Stimulated activated CD4-positive, alpha-beta T cell treated with anti-CD3 and anti-CD28 coated beads, TNF-alpha, amount 100 ng/mL, for 48 hours (primary cell): Measurements from ENCODE around the gene PTPRD.
"Not testable (repeated sequence)": the region's sequence is repeated elsewhere in the genome, so short reads cannot be mapped to it uniquely, and the experiment has no call there.

Source experiments
- DNase-seq, 3 donors: peaks; one replicate each; pipeline ENCODE4 v3.0.0-alpha.2; 2020; ENCODE audit warnings: low read depth in 3 of 3

The PTPRD gene

GRCh38 chr9:9016597-9016996 lies 1596.2 kb downstream of the PTPRD start:
- DNase-seq: no peak

DNA sequence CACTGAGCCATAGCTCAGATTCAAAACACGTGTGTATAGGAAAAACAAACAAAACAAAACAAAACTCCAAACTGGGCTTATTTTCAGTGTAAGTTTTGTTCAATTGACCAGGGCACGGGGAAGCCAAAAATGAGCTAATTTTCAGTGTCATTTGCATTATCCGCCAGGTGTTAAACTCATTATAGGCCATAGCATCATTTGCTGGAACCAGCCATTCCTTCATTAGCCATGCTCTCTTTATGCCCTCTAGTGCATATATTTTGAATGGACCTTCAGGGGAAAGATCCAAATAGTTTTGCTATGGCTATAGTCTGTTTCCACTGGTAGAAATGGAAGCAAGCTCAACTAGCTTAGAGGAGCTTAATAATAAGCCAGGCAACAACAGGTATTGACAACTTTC lies 1608.0 kb downstream of the PTPRD start:
- no peak for DNase-seq

GRCh38 chr9:9002826-9003583 lies 1609.8 kb downstream of the PTPRD start:
- no peak for DNase-seq

DNA sequence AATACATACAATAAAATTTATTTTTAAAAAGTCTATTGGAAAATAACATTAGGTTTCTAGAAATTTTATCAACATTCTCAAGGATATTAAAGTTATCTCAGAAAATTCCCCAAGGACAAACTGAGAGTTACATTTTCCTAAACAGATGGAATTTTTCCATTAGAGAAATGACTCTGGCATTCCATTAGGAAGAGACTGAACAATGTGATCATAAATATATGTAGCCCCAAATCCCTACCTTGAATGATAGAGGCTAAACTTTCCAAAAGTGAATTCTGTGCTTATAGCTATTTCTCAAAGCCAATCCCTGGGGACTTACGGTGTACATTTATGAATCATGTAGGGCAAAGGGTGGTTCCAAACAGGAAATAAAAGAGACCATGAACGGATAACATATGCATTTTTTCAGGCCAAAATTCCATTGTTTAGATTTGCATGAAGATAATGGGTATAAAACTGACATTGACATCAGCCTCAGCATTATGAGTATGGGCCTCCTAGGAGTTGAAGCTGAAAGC lies 1632.2 kb downstream of the PTPRD start:
- DNase-seq: no peak

GRCh38 chr9:8978334-8978733 lies 1634.5 kb downstream of the PTPRD start:
- DNase-seq: no peak

DNA sequence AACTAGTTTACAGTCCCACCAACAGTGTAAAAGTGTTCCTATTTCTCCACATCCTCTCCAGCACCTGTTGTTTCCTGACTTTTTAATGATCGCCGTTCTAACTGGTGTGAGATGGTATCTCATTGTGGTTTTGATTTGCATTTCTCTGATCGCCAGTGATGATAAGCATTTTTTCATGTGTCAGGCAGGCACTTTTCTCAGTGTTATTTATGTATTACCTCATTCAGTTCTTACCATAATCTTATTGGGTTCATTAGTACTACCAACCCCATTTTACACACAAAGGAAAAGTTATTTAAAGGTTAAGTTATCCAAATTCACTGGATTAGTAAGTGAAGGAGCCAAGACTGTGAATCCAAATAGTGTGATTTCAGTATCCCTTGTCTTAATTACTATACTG lies 1644.5 kb downstream of the PTPRD start:
- not testable (repeated sequence) for DNase-seq

- DNase-seq: no peak
Measured at GRCh38 chr9:8963885-8964284, 1648.9 kb downstream of the PTPRD start.

DNA sequence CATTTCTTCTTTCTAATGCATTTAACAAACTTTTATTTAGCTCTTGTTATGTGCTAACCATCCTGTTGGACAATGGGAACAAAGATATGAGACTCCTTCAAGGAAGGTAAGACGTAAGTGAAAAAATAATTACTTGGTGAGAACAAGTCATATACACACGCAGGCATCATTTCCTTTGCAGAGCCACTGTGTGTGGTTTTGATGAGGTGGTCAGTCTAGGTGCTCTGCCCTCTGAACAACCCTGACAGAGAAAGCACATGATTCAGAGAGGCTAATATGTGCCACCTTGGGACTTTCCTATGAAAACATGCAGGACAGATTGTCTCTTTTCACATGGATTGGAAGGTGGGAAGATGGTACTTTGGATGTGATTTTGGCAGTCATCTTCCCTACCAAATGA lies 1650.7 kb downstream of the PTPRD start:
- DNase-seq: no peak

DNA sequence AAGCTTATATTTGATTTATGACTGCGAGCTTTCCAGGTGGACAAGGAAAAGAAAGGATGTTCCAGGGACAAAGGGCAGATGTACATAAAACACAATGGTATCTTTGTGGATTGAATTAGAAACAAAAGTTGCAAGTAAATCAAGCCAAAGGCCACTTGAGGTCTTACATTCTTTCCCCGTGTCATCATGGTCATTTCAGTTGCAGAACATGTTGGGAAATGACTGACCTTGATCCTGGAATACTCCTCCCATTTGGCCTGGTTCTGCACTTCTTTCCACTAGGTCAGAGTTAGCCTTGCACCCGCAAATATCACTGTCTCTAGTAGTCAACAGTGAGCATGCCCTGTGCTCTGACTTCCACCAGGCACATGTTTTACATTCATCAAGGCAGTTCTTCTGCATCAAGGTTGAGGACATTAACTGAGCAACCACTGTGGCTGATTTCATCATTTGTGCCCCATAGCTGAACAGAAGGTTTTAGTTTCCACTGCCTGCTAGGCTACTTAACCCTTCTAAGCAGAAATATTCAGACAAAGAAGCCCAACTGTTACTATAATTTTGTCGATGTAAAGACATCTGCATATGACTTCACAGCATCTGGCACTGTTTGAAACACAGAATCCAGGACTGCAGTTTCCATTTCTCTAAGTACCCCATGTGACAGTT lies 1651.5 kb downstream of the PTPRD start:
- no peak for DNase-seq

DNA sequence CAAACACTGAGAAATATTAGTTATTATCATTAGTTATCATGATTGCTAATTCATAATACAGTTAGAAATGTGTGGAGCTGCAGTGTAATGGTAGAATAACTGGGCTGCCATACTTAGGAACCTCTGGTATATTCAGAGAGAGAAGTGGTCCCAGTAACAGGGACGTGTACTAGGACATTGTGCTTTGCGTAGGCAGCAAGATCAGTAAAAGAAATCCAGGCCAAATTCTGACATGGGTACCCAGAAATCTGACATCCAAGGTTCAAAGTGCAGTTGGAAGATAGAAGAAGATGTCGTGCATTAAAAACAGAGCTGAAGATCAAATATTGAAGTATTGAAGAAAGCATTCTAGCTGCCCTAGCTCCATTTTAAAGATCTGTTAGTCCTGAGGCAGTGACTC lies 1652.5 kb downstream of the PTPRD start:
- DNase-seq: no peak

DNA sequence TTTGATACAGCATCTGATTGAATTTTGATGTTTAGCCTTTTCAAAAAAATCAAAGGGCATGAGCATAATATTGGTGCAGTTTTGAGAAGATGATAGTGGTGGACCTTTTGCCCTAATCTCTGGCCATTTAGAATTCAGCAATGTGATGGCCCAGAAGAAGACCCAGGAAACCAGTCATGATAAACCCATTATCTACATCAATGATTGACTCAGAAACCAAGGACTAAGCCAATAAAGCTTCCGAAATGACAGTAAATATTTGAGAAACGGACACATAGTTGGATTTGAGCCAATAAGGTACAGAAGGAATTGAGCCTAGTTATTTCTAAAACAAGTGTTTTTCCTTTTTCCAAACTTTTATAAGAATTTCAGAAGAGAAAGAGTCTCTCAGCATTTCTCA lies 1654.4 kb downstream of the PTPRD start:
- DNase-seq: no peak

DNA sequence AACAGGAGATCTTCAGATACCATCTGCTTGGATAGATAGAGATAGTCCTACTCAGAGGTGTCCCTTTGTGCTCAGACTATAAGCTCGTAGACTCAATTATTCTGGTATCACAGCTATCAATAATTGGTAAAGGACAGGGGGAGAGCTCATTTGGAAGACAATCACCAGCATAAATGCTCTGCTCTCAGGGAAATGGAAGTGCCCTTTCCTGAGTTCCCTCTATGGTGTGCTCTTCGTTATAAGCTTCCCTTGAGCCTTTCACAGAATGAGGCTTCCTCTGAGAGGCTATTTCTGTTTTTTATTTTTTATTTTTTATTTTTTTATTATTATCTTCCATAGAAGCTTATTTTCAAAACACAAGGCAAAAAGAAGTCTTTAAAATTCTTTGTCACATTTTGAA lies 1657.5 kb downstream of the PTPRD start:
- DNase-seq: no peak

GRCh38 chr9:8946461-8946860 lies 1666.3 kb downstream of the PTPRD start:
- DNase-seq: no peak

- no peak for DNase-seq
Measured at GRCh38 chr9:8943392-8943791, 1669.4 kb downstream of the PTPRD start.

GRCh38 chr9:8940650-8941049 lies 1672.2 kb downstream of the PTPRD start:
- no peak for DNase-seq

GRCh38 chr9:8926461-8926860 lies 1686.3 kb downstream of the PTPRD start:
- DNase-seq: no peak

- DNase-seq: no peak
Measured at GRCh38 chr9:8924562-8924961, 1688.2 kb downstream of the PTPRD start.

- DNase-seq: not testable (repeated sequence)
Measured at GRCh38 chr9:8920478-8921183, 1692.2 kb downstream of the PTPRD start.

DNA sequence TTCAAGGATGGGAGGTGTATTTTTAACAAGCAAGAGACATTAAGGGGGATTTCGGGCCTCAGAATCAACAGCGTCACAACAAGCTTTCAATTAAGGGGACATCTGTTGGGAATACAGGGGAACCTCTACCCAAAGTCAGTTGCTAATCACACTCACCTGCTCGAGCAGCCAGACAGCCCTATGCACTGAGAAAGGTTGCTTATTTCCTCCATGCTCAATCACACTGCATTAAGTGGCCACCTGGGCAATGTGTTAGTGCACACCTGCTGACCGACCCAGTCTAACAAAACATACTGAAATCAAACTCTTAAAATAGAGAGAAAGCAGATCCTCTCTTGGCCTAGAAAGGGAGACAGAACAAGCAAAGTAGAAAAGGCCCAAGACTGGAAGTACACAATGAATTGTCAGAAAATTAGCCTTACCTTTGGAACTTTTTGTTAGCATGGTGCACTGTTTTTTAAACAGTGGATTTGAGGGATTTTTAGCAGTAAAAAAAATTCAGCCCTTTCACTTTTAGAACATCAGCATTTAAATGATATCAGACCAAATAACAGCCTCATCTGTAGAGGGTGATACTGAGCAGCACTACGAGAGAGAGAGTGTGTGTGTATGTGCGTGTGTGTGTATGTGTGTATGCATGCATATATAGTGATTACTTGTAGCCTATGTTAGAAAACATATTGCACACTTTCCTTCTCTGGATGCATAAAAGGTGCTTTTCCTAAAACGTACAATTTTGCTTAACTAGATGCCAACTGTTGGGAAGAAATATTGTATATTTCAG lies 1694.7 kb downstream of the PTPRD start:
- no peak for DNase-seq

DNA sequence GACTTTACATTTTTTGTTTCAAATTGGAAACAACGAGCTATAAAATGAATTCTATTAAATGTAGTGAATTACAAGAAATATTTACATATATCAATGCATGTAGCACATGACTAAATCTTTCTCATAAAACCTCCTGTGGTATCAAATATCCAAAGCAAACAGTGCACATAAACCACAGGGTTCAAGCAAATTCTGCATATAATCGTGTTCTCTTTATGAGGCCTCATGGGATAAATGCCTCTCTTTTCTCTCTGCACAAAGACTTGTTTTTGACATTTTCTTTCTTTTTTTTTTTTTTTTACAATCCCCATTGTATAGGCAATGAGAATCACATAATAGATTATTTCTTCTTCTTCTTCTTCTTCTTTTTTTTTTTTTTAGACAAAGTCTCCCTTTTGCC lies 1696.0 kb downstream of the PTPRD start:
- no peak for DNase-seq

DNA sequence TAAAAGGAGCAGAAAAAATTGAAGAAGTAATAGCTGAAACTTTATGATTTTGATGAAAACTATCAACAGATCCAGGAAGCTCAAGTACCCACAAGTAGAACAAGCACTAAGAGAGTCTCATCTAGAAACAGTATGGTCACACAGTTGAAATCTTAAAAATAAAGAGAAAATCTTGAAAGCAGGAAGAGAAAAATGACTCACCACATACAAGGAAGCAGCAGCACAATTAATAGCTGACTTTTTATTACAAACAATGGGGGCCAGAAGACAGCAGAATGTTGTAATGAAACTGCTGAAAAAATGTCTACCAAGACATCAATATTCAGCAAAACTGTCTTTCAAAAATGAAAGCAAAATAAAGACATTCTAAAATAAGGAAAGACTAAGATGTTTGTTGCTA lies 1704.9 kb downstream of the PTPRD start:
- no peak for DNase-seq

GRCh38 chr9:8905731-8906130 lies 1707.1 kb downstream of the PTPRD start:
- no peak for DNase-seq
